Stomach (tissue), 4 donors: Measurements from ENCODE around the gene C2CD4D.

ENCODE experiments used
- CTCF ChIP-seq, 7 experiments: fragments of 450-650 bp in 4 of 7; fragments of 200-600 bp in 3 of 7; sonication (generic) in 3 of 7; IDR thresholded peaks; one replicate each; pipeline ENCODE4 v1.5.1; 2016 to 2019; ENCODE audit warnings: antibody characterized with exemption in 7 of 7, control low read depth in 2 of 7, mild to moderate bottlenecking in 1 of 7
- EP300 ChIP-seq: sonication (generic); formaldehyde crosslinking; IDR thresholded peaks from one replicate; pipeline ENCODE4 v1.6.1; 2017; ENCODE audit warnings: antibody characterized with exemption

GRCh38 chr1:151807766-151808165 lies 31.9 kb downstream of the C2CD4D start:
- no peak for TF ChIP-seq CTCF (IDR thresholded peaks at IDR 0.05)
- TF ChIP-seq EP300, result no peak
